Common myeloid progenitor, CD34-positive (primary cell): ENCODE results near the gene TSHZ3.

Experiments
- CTCF ChIA-PET: fragments of 350-600 bp; sonication (Branson Sonifier 250); formaldehyde crosslinking; loops from one replicate; lab custom pipeline; 2021; ENCODE audit warnings: antibody characterized with exemption; lab: Charles Lee
- POLR2A ChIA-PET: fragments of 350-600 bp; sonication (Branson Sonifier 250); formaldehyde crosslinking; loops from one replicate; lab custom pipeline; 2021; ENCODE audit warnings: antibody characterized with exemption; lab: Charles Lee
- DNase-seq, 3 donors: peaks; one replicate each; pipeline versions ENCODE4 v3.0.0 to v3.0.0-alpha.2; 2013
- H3K27ac ChIP-seq, 2 experiments: 1 replicate in 1 of 2; 2 replicates in 1 of 2; pipeline ENCODE4 v1.7.0; 2013; ENCODE audit warnings: inconsistent platforms in 2 of 2, low read length in 2 of 2, mild to moderate bottlenecking in 2 of 2, low read depth in 1 of 2, moderate library complexity in 1 of 2; ENCODE audit not compliant: severe bottlenecking in 2 of 2, insufficient read depth in 1 of 2, poor library complexity in 1 of 2
- H3K27me3 ChIP-seq, 5 experiments: replicated peaks in 2 of 5; 1 replicate in 3 of 5; 2 replicates in 2 of 5; pipeline versions ENCODE4 v1.6.1 to v1.7.0; 2013; ENCODE audit warnings: low read length in 4 of 5, mild to moderate bottlenecking in 2 of 5, moderate library complexity in 2 of 5, inconsistent platforms in 1 of 5; ENCODE audit not compliant: insufficient read depth in 5 of 5, control insufficient read depth in 4 of 5
- H3K36me3 ChIP-seq, 4 experiments: 1 replicate in 2 of 4; 2 replicates in 2 of 4; pipeline versions ENCODE4 v1.6.1 to v1.7.0; 2013; ENCODE audit warnings: low read length in 3 of 4, control low read depth in 1 of 4, mild to moderate bottlenecking in 1 of 4; ENCODE audit not compliant: control insufficient read depth in 4 of 4, insufficient read depth in 4 of 4
- H3K4me1 ChIP-seq, 4 experiments: 1 replicate in 3 of 4; 2 replicates in 1 of 4; pipeline versions ENCODE4 v1.6.1 to v1.7.1; 2013; ENCODE audit warnings: low read length in 3 of 4, mild to moderate bottlenecking in 3 of 4, control low read depth in 1 of 4, inconsistent platforms in 1 of 4, moderate library complexity in 1 of 4; ENCODE audit not compliant: control insufficient read depth in 4 of 4, insufficient read depth in 4 of 4; ENCODE audit errors: control extremely low read depth in 1 of 4
- H3K4me3 ChIP-seq, 7 experiments: 1 replicate in 4 of 7; 2 replicates in 3 of 7; pipeline versions ENCODE4 v1.5.1 to v1.7.0; 2013; ENCODE audit warnings: mild to moderate bottlenecking in 7 of 7, low read length in 6 of 7, moderate library complexity in 6 of 7, inconsistent platforms in 2 of 7, low read depth in 2 of 7, control low read depth in 1 of 7; ENCODE audit not compliant: insufficient read depth in 4 of 7, control insufficient read depth in 1 of 7; ENCODE audit errors: extremely low read depth in 1 of 7
- H3K9me3 ChIP-seq, 5 experiments: 1 replicate in 4 of 5; 2 replicates in 1 of 5; pipeline versions ENCODE4 v1.6.1 to v1.7.1; 2013; ENCODE audit warnings: low read length in 4 of 5, mild to moderate bottlenecking in 2 of 5, inconsistent platforms in 1 of 5, low read depth in 1 of 5, moderate library complexity in 1 of 5; ENCODE audit not compliant: control insufficient read depth in 4 of 5, insufficient read depth in 2 of 5; ENCODE audit errors: control extremely low read depth in 1 of 5
- WGBS: methylation state at CpG from one replicate; pipeline ENCODE4 v1.1.5; 2013; ENCODE audit not compliant: insufficient coverage; 5-methylcytosine and 5-hydroxymethylcytosine counted together

The TSHZ3 gene

GRCh38 chr19:31355665-31356289, 6.5 kb upstream of the TSHZ3 start:
- POLR2A ChIA-PET: interaction anchor here (0.5 to 1.1 kb wide), 3 partner anchors 15 to 456 kb away, joined by 3 read pairs; no protein-coding TSS in a partner anchor

DNA sequence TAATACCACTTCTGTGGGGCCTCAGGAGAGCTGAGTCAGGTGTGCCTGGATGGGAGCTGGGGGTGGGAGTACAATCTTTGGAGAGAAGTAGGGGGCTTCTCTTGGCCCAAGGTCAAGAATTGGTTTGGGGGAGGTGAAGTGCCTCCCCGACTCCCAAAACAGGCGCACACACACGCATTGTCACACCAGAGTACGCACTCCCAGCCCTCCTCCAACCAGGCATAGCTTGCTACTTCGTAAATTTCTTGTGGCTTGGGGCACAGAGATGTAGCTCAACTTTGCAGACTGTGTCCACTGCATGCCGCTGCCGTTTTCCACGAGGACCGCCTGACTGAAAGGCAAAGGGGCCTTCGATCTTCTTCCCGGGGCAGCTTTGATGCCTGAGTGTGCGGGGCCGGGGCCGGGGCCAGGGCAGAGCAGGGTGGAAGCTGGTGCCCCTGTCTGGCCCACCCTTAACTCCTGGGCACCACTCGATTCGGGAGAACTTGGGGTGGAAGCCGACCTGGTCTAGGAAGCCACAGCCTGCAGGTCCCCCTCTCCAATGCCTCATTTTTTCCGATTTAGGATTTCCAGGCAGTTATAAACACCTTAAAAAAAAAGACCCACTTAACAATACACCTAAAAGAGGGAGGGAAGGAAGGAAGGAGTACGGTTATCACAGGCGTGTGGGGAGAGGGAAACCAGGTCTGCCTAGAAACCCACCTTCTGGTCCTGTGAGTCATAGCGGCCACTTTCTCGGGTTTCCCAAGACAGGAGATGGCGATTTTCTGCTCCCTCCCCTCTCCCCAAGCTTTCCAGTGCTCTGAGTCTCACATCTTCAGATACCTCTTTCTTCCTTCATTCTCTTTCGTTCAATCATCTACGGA, 5.8 kb upstream of the TSHZ3 start:
- Histone ChIP-seq H3K9me3 (no peaks in the 10 kb centered on the region), H3K4me3 (no peak overlapping the region), H3K36me3 (no peaks in the 10 kb centered on the region), H3K27me3 (peaks cover 16 to 90% (median 57%) of the 10 kb centered on the region in 5 experiments), H3K4me1 (peaks cover 0 to 37% (median 19%) of the 10 kb centered on the region in 4 experiments), H3K27ac (no peak overlapping the region)
- 10% methylated on average over 17 of the region's 25 CpGs for WGBS
- POLR2A ChIA-PET: interaction anchor here (0.5 to 1.1 kb wide), 3 partner anchors 14 to 457 kb away, joined by 3 read pairs; no protein-coding TSS in a partner anchor
- peak; percentile 36 to 58 (median 55) for DNase-seq
- CTCF ChIA-PET: interaction anchor here (0.6 to 6.3 kb wide), 6 partner anchors 10 to 676 kb away, joined by 3 to 23 read pairs (median 4); no protein-coding TSS in a partner anchor

More at GRCh38 chr19:31355665-31356289, 6.5 kb upstream of the TSHZ3 start:
- no peak overlapping the region for H3K27ac ChIP-seq
- CTCF ChIA-PET: interaction anchor here (0.8 to 6.3 kb wide), 4 partner anchors 9 to 47 kb away, joined by 3 to 23 read pairs (median 4); no protein-coding TSS in a partner anchor
- peaks cover 16 to 95% (median 57%) of the 10 kb centered on the region in 5 experiments for H3K27me3 ChIP-seq
- no peak for DNase-seq
- H3K9me3 ChIP-seq: no peaks in the 10 kb centered on the region
- WGBS: 13% methylated on average over 13 of the region's 22 CpGs
- no peak overlapping the region for H3K4me3 ChIP-seq
- H3K36me3 ChIP-seq: no peaks in the 10 kb centered on the region
- H3K4me1 ChIP-seq: peaks cover 0 to 35% (median 16%) of the 10 kb centered on the region in 4 experiments

DNA sequence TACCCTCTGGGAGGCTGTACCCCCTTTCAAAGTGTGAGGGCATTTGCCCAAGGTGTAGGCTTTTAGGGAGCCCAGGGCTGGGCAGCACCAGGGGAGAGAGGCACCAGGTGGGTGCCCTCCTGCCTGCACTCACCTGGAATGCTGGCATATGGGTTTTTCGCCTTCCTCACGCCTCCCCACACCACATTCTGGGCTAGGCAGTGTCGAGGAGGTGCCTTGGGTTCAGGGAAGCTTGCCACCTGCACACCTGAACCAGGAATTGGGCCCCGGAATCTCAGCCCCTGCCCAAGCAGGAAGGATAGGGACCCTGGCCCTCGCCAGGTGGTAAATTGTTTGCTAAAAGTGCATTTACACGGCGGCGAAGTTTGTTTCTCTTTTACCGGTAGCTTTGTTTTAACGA, 5.1 kb upstream of the TSHZ3 start:
- ChIA-PET POLR2A (no interaction called here), CTCF (interaction anchor here (0.6 to 6.3 kb wide), 4 partner anchors 10 to 675 kb away, joined by 3 to 23 read pairs (median 4); no protein-coding TSS in a partner anchor)
- 3% methylated on average over 10 of the region's 10 CpGs for WGBS
- Histone ChIP-seq H3K4me1 (peaks cover 0 to 37% (median 19%) of the 10 kb centered on the region in 4 experiments), H3K9me3 (no peaks in the 10 kb centered on the region), H3K27me3 (peaks cover 16 to 86% (median 56%) of the 10 kb centered on the region in 5 experiments), H3K4me3 (no peak overlapping the region), H3K36me3 (no peaks in the 10 kb centered on the region), H3K27ac (no peak overlapping the region)
- no peak for DNase-seq

- CTCF ChIA-PET: interaction anchor here (1.4 to 6.3 kb wide), 4 partner anchors 11 to 675 kb away, joined by 3 to 23 read pairs (median 5); no protein-coding TSS in a partner anchor
- POLR2A ChIA-PET: no interaction called here
- Histone ChIP-seq H3K27me3 (peaks cover 16 to 85% (median 53%) of the 10 kb centered on the region in 5 experiments), H3K4me3 (no peak overlapping the region), H3K36me3 (no peaks in the 10 kb centered on the region), H3K9me3 (no peaks in the 10 kb centered on the region), H3K27ac (no peak overlapping the region), H3K4me1 (peaks cover 0 to 39% (median 20%) of the 10 kb centered on the region in 4 experiments)
- 5% methylated on average over 10 of the region's 10 CpGs for WGBS
- DNase-seq: no peak
Measured at GRCh38 chr19:31353833-31354232, 4.6 kb upstream of the TSHZ3 start.

GRCh38 chr19:31352782-31353651, 3.8 kb upstream of the TSHZ3 start:
- Histone ChIP-seq H3K4me3 (no peak overlapping the region), H3K27me3 (peaks cover 16 to 85% (median 58%) of the 10 kb centered on the region in 5 experiments), H3K27ac (no peak overlapping the region), H3K4me1 (peaks cover 0 to 47% (median 26%) of the 10 kb centered on the region in 4 experiments), H3K9me3 (no peaks in the 10 kb centered on the region), H3K36me3 (no peaks in the 10 kb centered on the region)
- DNase-seq: no peak
- POLR2A ChIA-PET: no interaction called here
- WGBS: 4% methylated on average over 33 of the region's 43 CpGs
- CTCF ChIA-PET: interaction anchor here (2.2 to 6.3 kb wide), 2 partner anchors 14 to 670 kb away, joined by 6 to 23 read pairs; no protein-coding TSS in a partner anchor

GRCh38 chr19:31352296-31352781, 3.1 kb upstream of the TSHZ3 start:
- CTCF ChIA-PET: interaction anchor here (2.2 to 6.3 kb wide), 2 partner anchors 13 to 669 kb away, joined by 6 to 23 read pairs; no protein-coding TSS in a partner anchor
- H3K27me3 ChIP-seq: peaks cover 20 to 85% (median 59%) of the 10 kb centered on the region in 5 experiments
- H3K36me3 ChIP-seq: no peaks in the 10 kb centered on the region
- WGBS: 8% methylated on average over 11 of the region's 14 CpGs
- no peak for DNase-seq
- no peaks in the 10 kb centered on the region for H3K9me3 ChIP-seq
- H3K4me1 ChIP-seq: peaks cover 0 to 48% (median 26%) of the 10 kb centered on the region in 4 experiments
- H3K27ac ChIP-seq: no peak overlapping the region
- POLR2A ChIA-PET: no interaction called here
- H3K4me3 ChIP-seq: peak overlapping the region in 1 of 7 experiments; percentile 67
